ENCODE data around the gene SDC1. TPM values are rescaled to one million over a fixed set of nuclear protein-coding genes. Genes with fewer than 3 reads are reported as not detected.

SDC1 gene
- total RNA-seq, 6 experiments from 2014 or later: 260 to 452 (median 415) TPM

GRCh38 chr2:20225294-20226151, 593 bp upstream of the SDC1 start:
- intact Hi-C loops (cut with DNase I): loop anchor here in 1 of 2 donors (10.0 kb wide), 1 partner anchor 111 kb away; no protein-coding TSS in a partner anchor
- peaks cover 0 to 32% (median 14%) of the 10 kb centered on the region in 4 donors for H3K4me1 ChIP-seq
- H3K4me3 ChIP-seq: peak overlapping the region; percentile 85 to 93 (median 85)
- ATAC-seq (peak; percentile 68 to 86 (median 77)), DNase-seq (peak; percentile 82 to 93 (median 92))
- no peaks in the 10 kb centered on the region for H3K9me3 ChIP-seq
- H3K27me3 ChIP-seq: no peaks in the 10 kb centered on the region
- H3K36me3 ChIP-seq: peaks cover 0 to 3% (median 0%) of the 10 kb centered on the region in 4 donors
- WGBS (ENCODE audit: insufficient coverage, low coverage, low lambda C conversion rate, missing lambda C conversion rate): 8% methylated on average over 18 of the region's 66 CpGs
- H3K27ac ChIP-seq: peak overlapping the region; percentile 90 to 99 (median 92)
- TF ChIP-seq POLR2A (IDR thresholded peaks at IDR 0.05) (no peak), CTCF (IDR thresholded peaks at IDR 0.05) (peak; percentile 52 to 63 (median 60))

GRCh38 chr2:20224164-20224715, 690 bp downstream of the SDC1 start:
- no peaks in the 10 kb centered on the region for H3K9me3 ChIP-seq
- H3K27ac ChIP-seq: peak overlapping the region; percentile 90 to 99 (median 92)
- WGBS (ENCODE audit: insufficient coverage, low coverage, low lambda C conversion rate, missing lambda C conversion rate): no CpG with 5 or more reads among the region's 70 CpGs
- no peaks in the 10 kb centered on the region for H3K27me3 ChIP-seq
- TF ChIP-seq POLR2A (IDR thresholded peaks at IDR 0.05) (no peak), CTCF (IDR thresholded peaks at IDR 0.05) (no peak)
- peaks cover 0 to 4% (median 0%) of the 10 kb centered on the region in 4 donors for H3K36me3 ChIP-seq
- no peak for ATAC-seq
- intact Hi-C loops (cut with DNase I): loop anchor here in 1 of 2 donors (10.0 kb wide), 1 partner anchor 109 kb away; no protein-coding TSS in a partner anchor
- H3K4me3 ChIP-seq: peak overlapping the region; percentile 85 to 93 (median 85)
- H3K4me1 ChIP-seq: peaks cover 0 to 45% (median 20%) of the 10 kb centered on the region in 4 donors
- no peak for DNase-seq

GRCh38 chr2:20223407-20224163, 1.3 kb downstream of the SDC1 start:
- H3K27ac ChIP-seq: peak overlapping the region; percentile 90 to 99 (median 92)
- TF ChIP-seq POLR2A (IDR thresholded peaks at IDR 0.05) (peak; percentile 73), CTCF (IDR thresholded peaks at IDR 0.05) (peak in 1 of 4 donors; percentile 6)
- DNase-seq: peak in 2 of 3 donors; percentile 66 to 80
- peak overlapping the region; percentile 85 to 93 (median 85) for H3K4me3 ChIP-seq
- WGBS (ENCODE audit: insufficient coverage, low coverage, low lambda C conversion rate, missing lambda C conversion rate): 0% methylated on average over 1 of the region's 66 CpGs
- H3K36me3 ChIP-seq: peaks cover 0 to 4% (median 0%) of the 10 kb centered on the region in 4 donors
- no peaks in the 10 kb centered on the region for H3K27me3 ChIP-seq
- intact Hi-C loops (cut with DNase I): loop anchor here in 1 of 2 donors (10.0 kb wide), 1 partner anchor 109 kb away; no protein-coding TSS in a partner anchor
- ATAC-seq: peak; percentile 10 to 29 (median 22)
- no peaks in the 10 kb centered on the region for H3K9me3 ChIP-seq
- H3K4me1 ChIP-seq: peaks cover 0 to 51% (median 23%) of the 10 kb centered on the region in 4 donors

- TF ChIP-seq CTCF (IDR thresholded peaks at IDR 0.05): no peak
- TF ChIP-seq POLR2A (IDR thresholded peaks at IDR 0.05): no peak
- Histone ChIP-seq H3K4me1 (peaks cover 0 to 56% (median 25%) of the 10 kb centered on the region in 4 donors), H3K27ac (peak overlapping the region; percentile 90 to 99 (median 92)), H3K9me3 (no peaks in the 10 kb centered on the region), H3K27me3 (no peaks in the 10 kb centered on the region), H3K4me3 (peak overlapping the region; percentile 85 to 93 (median 85)), H3K36me3 (peaks cover 0 to 4% (median 0%) of the 10 kb centered on the region in 4 donors)
- intact Hi-C loops (cut with DNase I): loop anchor here in 1 of 2 donors (10.0 kb wide), 1 partner anchor 108 kb away; no protein-coding TSS in a partner anchor
- whole genome bisulfite sequencing (ENCODE audit: insufficient coverage, low coverage, low lambda C conversion rate, missing lambda C conversion rate): 27% methylated on average over 9 of the region's 21 CpGs
- DNase-seq (no peak), ATAC-seq (peak in 2 of 4 donors; percentile 0)
These were observed 2.0 kb downstream of the SDC1 start for GRCh38 chr2:20222769-20223406.

Measured in right lobe of liver (tissue), 6 donors.